ENCODE results near the gene CHD9. TPM values are rescaled to one million over a fixed set of nuclear protein-coding genes. Genes with fewer than 3 reads are reported as not detected.

CHD9 gene
- total RNA-seq, 4 donors from 2014 or later: 82.2 to 114 (median 91.3) TPM

- 59 to 67% methylated on average over 3 of the region's 3 CpGs for WGBS, 2 donors
These were observed 228.5 kb downstream of the CHD9 start for GRCh38 chr16:53282975-53283946.

GRCh38 chr16:53285236-53285635 is 230.4 kb downstream of the CHD9 start:
- no peak overlapping the region for H3K4me3 ChIP-seq
- WGBS, 2 donors: 72 to 80% methylated on average over 2 of the region's 2 CpGs
- peaks cover 3 to 68% (median 22%) of the 10 kb centered on the region in 3 donors for H3K36me3 ChIP-seq
- TF ChIP-seq EP300 (IDR thresholded peaks at IDR 0.05) (no peak), POLR2A (IDR thresholded peaks at IDR 0.05) (no peak), CTCF (IDR thresholded peaks at IDR 0.05) (no peak)
- H3K9me3 ChIP-seq: no peaks in the 10 kb centered on the region
- H3K4me1 ChIP-seq: no peaks in the 10 kb centered on the region
- H3K27me3 ChIP-seq: no peaks in the 10 kb centered on the region
- DNase-seq (ENCODE audit: low spot score in 2 of 2): no peak
- no peak overlapping the region for H3K27ac ChIP-seq

More at GRCh38 chr16:53282975-53283946, 228.5 kb downstream of the CHD9 start:
- TF ChIP-seq CTCF (IDR thresholded peaks at IDR 0.05) (peak in 4 of 5 experiments; percentile 32 to 57 (median 43)), EP300 (IDR thresholded peaks at IDR 0.05) (peak in 1 of 2 donors; percentile 10), POLR2A (IDR thresholded peaks at IDR 0.05) (no peak)
- Histone ChIP-seq H3K27ac (no peak overlapping the region), H3K27me3 (no peaks in the 10 kb centered on the region), H3K9me3 (no peaks in the 10 kb centered on the region), H3K4me3 (no peak overlapping the region), H3K36me3 (peaks cover 3 to 57% (median 15%) of the 10 kb centered on the region in 3 donors), H3K4me1 (no peaks in the 10 kb centered on the region)
- DNase-seq (ENCODE audit: low spot score in 2 of 2): no peak

DNA sequence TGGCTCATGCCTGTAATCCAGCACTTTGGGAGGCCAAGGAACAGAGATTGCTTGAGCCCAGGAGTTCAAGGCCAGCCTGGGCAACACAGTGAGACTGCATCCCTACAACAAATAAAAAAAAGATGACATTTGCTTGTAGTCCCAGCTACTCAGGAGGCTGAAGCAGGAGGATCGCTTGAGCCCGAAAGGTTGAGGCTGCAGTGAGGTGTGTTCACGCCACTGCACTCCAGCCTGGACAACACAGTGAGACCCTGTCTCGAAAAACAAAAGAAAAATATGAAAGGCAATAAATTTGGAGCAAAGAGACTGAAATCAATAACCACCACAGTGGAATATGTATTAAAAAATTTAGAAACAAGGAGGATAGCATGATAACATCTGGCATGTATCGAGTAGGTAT is 235.7 kb downstream of the CHD9 start:
- Histone ChIP-seq H3K27ac (no peak overlapping the region), H3K4me1 (no peaks in the 10 kb centered on the region), H3K9me3 (no peaks in the 10 kb centered on the region), H3K4me3 (no peak overlapping the region), H3K36me3 (peaks cover 3 to 99% (median 25%) of the 10 kb centered on the region in 3 donors), H3K27me3 (no peaks in the 10 kb centered on the region)
- no peak for TF ChIP-seq EP300 (IDR thresholded peaks at IDR 0.05)
- no peak for TF ChIP-seq POLR2A (IDR thresholded peaks at IDR 0.05)
- no peak for TF ChIP-seq CTCF (IDR thresholded peaks at IDR 0.05)
- 95% methylated on average over 5 of the region's 5 CpGs for WGBS, 2 donors
- no peak for DNase-seq (ENCODE audit: low spot score in 2 of 2)

- Histone ChIP-seq H3K4me3 (no peak overlapping the region), H3K4me1 (no peaks in the 10 kb centered on the region), H3K9me3 (no peaks in the 10 kb centered on the region), H3K36me3 (peaks cover 3 to 97% (median 21%) of the 10 kb centered on the region in 3 donors), H3K27ac (no peak overlapping the region), H3K27me3 (no peaks in the 10 kb centered on the region)
- no peak for TF ChIP-seq CTCF (IDR thresholded peaks at IDR 0.05)
- TF ChIP-seq POLR2A (IDR thresholded peaks at IDR 0.05): no peak
- no peak for TF ChIP-seq EP300 (IDR thresholded peaks at IDR 0.05)
- DNase-seq (ENCODE audit: low spot score in 2 of 2): no peak
- 90 to 95% methylated on average over 2 of the region's 2 CpGs for WGBS, 2 donors
These were observed 237.1 kb downstream of the CHD9 start for GRCh38 chr16:53291757-53292392.

DNA sequence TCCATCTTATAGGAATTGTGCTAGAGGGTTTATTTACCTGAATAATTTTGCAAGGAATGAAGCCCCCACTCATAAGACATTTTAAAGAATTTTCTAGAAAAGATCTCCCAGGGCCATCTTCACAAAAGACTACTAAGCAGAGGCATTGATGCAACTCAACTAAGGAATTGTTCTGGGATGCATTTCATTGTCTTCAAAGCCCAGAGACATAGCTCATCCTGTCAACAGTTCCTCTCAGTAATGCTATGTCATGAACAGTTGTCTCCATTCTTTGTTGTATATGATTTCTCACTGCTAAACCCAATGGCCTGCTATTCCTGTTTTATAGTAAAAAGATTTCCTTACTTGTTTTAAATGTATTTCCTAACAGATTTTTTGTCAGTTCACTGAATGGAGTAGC is 242.7 kb downstream of the CHD9 start:
- H3K36me3 ChIP-seq: peaks cover 0 to 93% (median 10%) of the 10 kb centered on the region in 3 donors
- H3K4me1 ChIP-seq: no peaks in the 10 kb centered on the region
- H3K4me3 ChIP-seq: no peak overlapping the region
- no peaks in the 10 kb centered on the region for H3K27me3 ChIP-seq
- DNase-seq (ENCODE audit: low spot score in 2 of 2): no peak
- no peak overlapping the region for H3K27ac ChIP-seq
- no peaks in the 10 kb centered on the region for H3K9me3 ChIP-seq
- no peak for TF ChIP-seq CTCF (IDR thresholded peaks at IDR 0.05)
- TF ChIP-seq EP300 (IDR thresholded peaks at IDR 0.05): no peak
- TF ChIP-seq POLR2A (IDR thresholded peaks at IDR 0.05): no peak
